ENCODE data around the gene PITPNC1. TPM values are rescaled to one million over a fixed set of nuclear protein-coding genes. Genes with fewer than 3 reads are reported as not detected.

The PITPNC1 gene
- total and polyA plus RNA-seq, 2 of the 13 experiments (the other 11 are each of a cell fraction or from before 2014, with no cell fraction given) = 4.1 to 5.7 TPM

- Histone ChIP-seq H3K4me1 (ENCODE audit: insufficient read depth, low read length) (peaks cover 9% of the 10 kb centered on the region; the same call in 1 of the 2 replicates), H3K27me3 (ENCODE audit: control insufficient read depth in 1 of 2, insufficient read depth in 2 of 2, low read length in 2 of 2) (no peaks in the 10 kb centered on the region), H3K36me3 (replicated peaks in 1 of 2; ENCODE audit: control insufficient read depth in 1 of 2, insufficient read depth in 2 of 2, low read length in 2 of 2) (no peaks in the 10 kb centered on the region), H2AFZ (ENCODE audit: low read length) (no peak overlapping the region), H3K9me3 (ENCODE audit: low read length) (no peaks in the 10 kb centered on the region), H3K79me2 (ENCODE audit: insufficient read depth, low read length) (no peaks in the 10 kb centered on the region), H3K4me3 (replicated peaks in 1 of 3; ENCODE audit: insufficient read depth in 1 of 3, low read depth in 2 of 3, low read length in 3 of 3) (no peak overlapping the region), H3K4me2 (ENCODE audit: low read depth, low read length) (no peak overlapping the region), H3K27ac (ENCODE audit: extremely low read length, insufficient read depth, low read length) (no peak overlapping the region), H4K20me1 (ENCODE audit: insufficient read depth, low read length) (no peaks in the 10 kb centered on the region), H3K9ac (ENCODE audit: insufficient read depth, low read depth, low read length) (no peak overlapping the region)
- ATAC-seq (no peak), FAIRE-seq (no peak), DNase-seq (ENCODE audit: low spot score) (no peak)
- no TSS peak for BruUV-seq (replicated peaks)
- WGBS (ENCODE audit: low lambda C conversion rate) = 33% methylated on average over 12 of the region's 12 CpGs
- intact Hi-C loops (cut with micrococcal nuclease; ENCODE audit: unreplicated experiment) (no loop called here), in situ Hi-C loops (cut with HindIII; ENCODE audit: extremely low pct_ligation_motif_present, low pct_unique_long_range_greater_than_20kb) (no loop called here)
- CTCF ChIA-PET (ENCODE audit: low intra/inter-chr PET ratio, low total read pairs) = interaction anchor here (2.2 kb wide), 1 partner anchor 96 kb away, joined by 21 read pairs; the partner anchor contains the start of gene PITPNC1
- POLR2A ChIA-PET = no interaction called here
- no peak for TF ChIP-seq PBX2 (CRISPR knock-in tag; IDR thresholded peaks at IDR 0.05)
- TF ChIP-seq RAD21 (CRISPR knock-in tag; IDR thresholded peaks at IDR 0.05) = no peak
- no peak for TF ChIP-seq ZNF124 (CRISPR knock-in tag; IDR thresholded peaks at IDR 0.05)
These were observed 97.1 kb downstream of the PITPNC1 start for GRCh38 chr17:67474081-67474661.

GRCh38 chr17:67475161-67475937 lies 98.3 kb downstream of the PITPNC1 start:
- peak; percentile 50 for DNase-seq (ENCODE audit: low spot score)
- Histone ChIP-seq H3K36me3 (replicated peaks in 1 of 2; ENCODE audit: control insufficient read depth in 1 of 2, insufficient read depth in 2 of 2, low read length in 2 of 2) (no peaks in the 10 kb centered on the region), H3K4me3 (replicated peaks in 1 of 3; ENCODE audit: insufficient read depth in 1 of 3, low read depth in 2 of 3, low read length in 3 of 3) (no peak overlapping the region), H4K20me1 (ENCODE audit: insufficient read depth, low read length) (no peaks in the 10 kb centered on the region), H3K9me3 (ENCODE audit: low read length) (no peaks in the 10 kb centered on the region), H3K27me3 (ENCODE audit: control insufficient read depth in 1 of 2, insufficient read depth in 2 of 2, low read length in 2 of 2) (no peaks in the 10 kb centered on the region), H2AFZ (ENCODE audit: low read length) (no peak overlapping the region), H3K9ac (ENCODE audit: insufficient read depth, low read depth, low read length) (no peak overlapping the region), H3K79me2 (ENCODE audit: insufficient read depth, low read length) (no peaks in the 10 kb centered on the region), H3K4me1 (ENCODE audit: insufficient read depth, low read length) (peaks cover 9% of the 10 kb centered on the region; the same call in 1 of the 2 replicates), H3K27ac (ENCODE audit: extremely low read length, insufficient read depth, low read length) (no peak overlapping the region), H3K4me2 (ENCODE audit: low read depth, low read length) (no peak overlapping the region)
- ATAC-seq = peak; percentile 89
- intact Hi-C loops (cut with micrococcal nuclease; ENCODE audit: unreplicated experiment) (loop anchor here (1.0 kb wide), 2 partner anchors 88 to 96 kb away; no protein-coding TSS in a partner anchor), in situ Hi-C loops (cut with HindIII; ENCODE audit: extremely low pct_ligation_motif_present, low pct_unique_long_range_greater_than_20kb) (no loop called here)
- CTCF ChIA-PET (ENCODE audit: low intra/inter-chr PET ratio, low total read pairs) = interaction anchor here (1.1 to 2.2 kb wide), 4 partner anchors 88 to 100 kb away, joined by 4 to 30 read pairs (median 12); partner anchors contain the start of gene PITPNC1
- POLR2A ChIA-PET = interaction anchor here (1.0 kb wide), 1 partner anchor 93 kb away, joined by 3 read pairs; no protein-coding TSS in a partner anchor
- BruUV-seq (replicated peaks) = no TSS peak
- peak; percentile 95 for FAIRE-seq
- WGBS (ENCODE audit: low lambda C conversion rate) = 47% methylated on average over 23 of the region's 23 CpGs
- TF ChIP-seq THRA (CRISPR knock-in tag; IDR thresholded peaks at IDR 0.05; ENCODE audit: borderline replicate concordance) (no peak), SOX5 (CRISPR knock-in tag; IDR thresholded peaks at IDR 0.05; ENCODE audit: borderline replicate concordance) (no peak), ELF3 (CRISPR knock-in tag; IDR thresholded peaks at IDR 0.05) (peak; percentile 60), NFKBIZ (CRISPR knock-in tag; IDR thresholded peaks at IDR 0.05) (no peak), E2F1 (CRISPR knock-in tag; IDR thresholded peaks at IDR 0.05) (no peak), HNF4G (IDR thresholded peaks at IDR 0.05; ENCODE audit: borderline replicate concordance, low read depth, low read length) (no peak), HNF4G (CRISPR knock-in tag; IDR thresholded peaks at IDR 0.05; ENCODE audit: borderline replicate concordance, low read depth) (no peak), ZNF263 (CRISPR knock-in tag; IDR thresholded peaks at IDR 0.05) (peak; percentile 45; the same call in 1 of the 2 replicates), HNRNPK (IDR thresholded peaks at IDR 0.05; ENCODE audit: low read depth, low read length, poor library complexity, severe bottlenecking) (no peak), TEAD2 (CRISPR knock-in tag; IDR thresholded peaks at IDR 0.05) (no peak), SRY (CRISPR knock-in tag; IDR thresholded peaks at IDR 0.05) (no peak)
